GM23338 (cell line): ENCODE measurements around the gene MYH7. TPM values are rescaled to one million over a fixed set of nuclear protein-coding genes. Genes with fewer than 3 reads are reported as not detected.

Source experiments
- ATAC-seq: fragments of 200-7000 bp; cut with Tn5 transposase; 3 replicates; pipeline ENCODE4 v1.9.1; 2020
- DNase-seq: peaks from one replicate; pipeline ENCODE4 v3.0.0-alpha.2; 2015; ENCODE audit warnings: low spot score
- H2AFZ ChIP-seq: fragments of 200-600 bp; sonication (generic); 2 replicates; pipeline ENCODE4 v1.8.0; 2016; ENCODE audit warnings: antibody characterized with exemption, mild to moderate bottlenecking, moderate library complexity
- H3F3A ChIP-seq: fragments of 200-600 bp; sonication (generic); replicated peaks from 2 replicates; pipeline ENCODE4 v1.8.0; 2017; ENCODE audit warnings: antibody characterized with exemption, mixed run types, low read depth
- H3K27ac ChIP-seq: fragments of 200-600 bp; sonication (generic); 2 replicates; pipeline ENCODE4 v1.6.1; 2016; ENCODE audit warnings: low read depth
- H3K27me3 ChIP-seq: fragments of 200-600 bp; sonication (generic); 2 replicates; pipeline ENCODE4 v1.8.0; 2016; ENCODE audit warnings: mild to moderate bottlenecking, mixed run types, moderate library complexity; ENCODE audit not compliant: insufficient read depth
- H3K36me3 ChIP-seq: fragments of 200-600 bp; sonication (generic); 2 replicates; pipeline ENCODE4 v1.8.0; 2016; ENCODE audit warnings: mild to moderate bottlenecking; ENCODE audit not compliant: insufficient read depth
- H3K4me1 ChIP-seq: fragments of 200-600 bp; sonication (generic); 2 replicates; pipeline ENCODE4 v1.8.0; 2016; ENCODE audit warnings: mild to moderate bottlenecking, moderate library complexity; ENCODE audit not compliant: insufficient read depth
- H3K4me2 ChIP-seq: fragments of 200-600 bp; sonication (generic); 2 replicates; pipeline ENCODE4 v1.7.1; 2017; ENCODE audit warnings: mixed run types
- H3K4me3 ChIP-seq: fragments of 200-600 bp; sonication (generic); 2 replicates; pipeline ENCODE4 v1.6.1; 2016; ENCODE audit warnings: mixed run types
- H3K79me2 ChIP-seq: fragments of 200-600 bp; sonication (generic); replicated peaks from 2 replicates; pipeline ENCODE4 v1.8.0; 2017; ENCODE audit warnings: mild to moderate bottlenecking; ENCODE audit not compliant: insufficient read depth
- H3K9me2 ChIP-seq: fragments of 200-600 bp; sonication (generic); 2 replicates; pipeline ENCODE4 v1.8.0; 2017; ENCODE audit not compliant: insufficient read depth
- H4K20me1 ChIP-seq: fragments of 200-600 bp; sonication (generic); replicated peaks from 2 replicates; pipeline ENCODE4 v1.8.0; 2017; ENCODE audit warnings: mild to moderate bottlenecking; ENCODE audit not compliant: insufficient read depth
- H3K27ac Mint-ChIP-seq: 2 replicates; pipeline ENCODE4 v1.8.0; 2020; ENCODE audit warnings: inconsistent platforms, mild to moderate bottlenecking, moderate library complexity, mixed read lengths
- H3K27me3 Mint-ChIP-seq: 3 replicates; pipeline ENCODE4 v1.8.0; 2022; ENCODE audit warnings: low read depth, mild to moderate bottlenecking, moderate library complexity, mixed read lengths, inconsistent platforms; ENCODE audit not compliant: insufficient read depth, poor library complexity
- H3K36me3 Mint-ChIP-seq: 3 replicates; pipeline ENCODE4 v1.8.0; 2021; ENCODE audit warnings: low read depth, mild to moderate bottlenecking, inconsistent platforms, moderate library complexity, mixed read lengths
- H3K4me1 Mint-ChIP-seq: 3 replicates; pipeline ENCODE4 v1.8.0; 2020; ENCODE audit warnings: mild to moderate bottlenecking, inconsistent platforms, mixed read lengths
- H3K4me3 Mint-ChIP-seq: 3 replicates; pipeline ENCODE4 v1.8.0; 2021; ENCODE audit warnings: moderate library complexity, mild to moderate bottlenecking, inconsistent platforms, mixed read lengths
- H3K9me3 Mint-ChIP-seq: 3 replicates; pipeline ENCODE4 v1.8.0; 2020; ENCODE audit warnings: moderate library complexity, mild to moderate bottlenecking, inconsistent platforms, mixed read lengths
- CREB1 ChIP-seq: fragments of 250-450 bp; sonication (Bioruptor Pico); IDR thresholded peaks from 2 replicates; pipeline ENCODE4 v1.5.0; 2020; ENCODE audit warnings: low read depth, mild to moderate bottlenecking, moderate library complexity
- EZH2 ChIP-seq: fragments of 200-600 bp; sonication (generic); IDR thresholded peaks from one replicate; pipeline ENCODE4 v1.8.0; 2017; ENCODE audit warnings: antibody characterized with exemption, mild to moderate bottlenecking, low read depth; ENCODE audit not compliant: unreplicated experiment
- EZH2phosphoT487 ChIP-seq: fragments of 200-600 bp; sonication (generic); IDR thresholded peaks from one replicate; pipeline ENCODE4 v1.8.1; 2018; ENCODE audit warnings: antibody characterized with exemption; ENCODE audit not compliant: unreplicated experiment
- JUNB ChIP-seq: IDR thresholded peaks from one replicate; pipeline ENCODE4 v1.6.1; 2016; ENCODE audit warnings: antibody characterized with exemption; ENCODE audit not compliant: unreplicated experiment
- POLR2AphosphoS5 ChIP-seq: IDR thresholded peaks from 2 replicates; pipeline ENCODE4 v1.6.1; 2016; ENCODE audit warnings: antibody characterized with exemption, low read depth
- STAT1 ChIP-seq: IDR thresholded peaks from one replicate; pipeline ENCODE4 v1.6.1; 2016; ENCODE audit warnings: antibody characterized with exemption; ENCODE audit not compliant: unreplicated experiment
- ZNF114 ChIP-seq: fragments of 250-450 bp; sonication (Bioruptor Pico); IDR thresholded peaks from 2 replicates; pipeline ENCODE4 v1.5.0; 2020; ENCODE audit warnings: mild to moderate bottlenecking, moderate library complexity
- ZNF331 ChIP-seq: fragments of 250-450 bp; sonication (Bioruptor Pico); IDR thresholded peaks from 2 replicates; pipeline ENCODE4 v1.5.0; 2020; ENCODE audit warnings: low read depth, mild to moderate bottlenecking, moderate library complexity
- polyA plus RNA-seq: library from polyadenylated mRNA; unstranded; fragments of >200 nt; fragmentation: Nextera tagmentation; extraction: Ambion mirVana; gene quantifications from 2 replicates; pipeline ENCODE4 v1.2.1, GENCODE V29; 2016
- total RNA-seq: library from RNA; depleted of rRNA; stranded (reverse); fragments of >200 nt; shearing (Covaris generic); gene quantifications from 2 replicates; pipeline ENCODE4 v1.2.3, GENCODE V29; 2014
- TF ChIP-seq, protein P1 (sequence below): IDR thresholded peaks from one replicate; pipeline ENCODE4 v1.6.1; 2018; ENCODE audit warnings: antibody characterized with exemption; ENCODE audit not compliant: unreplicated experiment
- TF ChIP-seq, protein P2 (sequence below): IDR thresholded peaks from 2 replicates; pipeline ENCODE4 v1.6.1; 2016; ENCODE audit warnings: antibody characterized with exemption
- TF ChIP-seq, protein P3 (sequence below), 2 experiments: fragments of 200-600 bp in 1 of 2; sonication (generic) in 1 of 2; conservative IDR thresholded peaks; 2 replicates each; pipeline versions ENCODE4 v1.5.1 to v1.6.1; 2016 to 2017; ENCODE audit warnings: antibody characterized with exemption in 2 of 2, low read depth in 2 of 2, mild to moderate bottlenecking in 2 of 2, moderate library complexity in 1 of 2

Gene MYH7
- total and polyA plus RNA-seq, 2 experiments from 2014 or later = not detected

DNA sequence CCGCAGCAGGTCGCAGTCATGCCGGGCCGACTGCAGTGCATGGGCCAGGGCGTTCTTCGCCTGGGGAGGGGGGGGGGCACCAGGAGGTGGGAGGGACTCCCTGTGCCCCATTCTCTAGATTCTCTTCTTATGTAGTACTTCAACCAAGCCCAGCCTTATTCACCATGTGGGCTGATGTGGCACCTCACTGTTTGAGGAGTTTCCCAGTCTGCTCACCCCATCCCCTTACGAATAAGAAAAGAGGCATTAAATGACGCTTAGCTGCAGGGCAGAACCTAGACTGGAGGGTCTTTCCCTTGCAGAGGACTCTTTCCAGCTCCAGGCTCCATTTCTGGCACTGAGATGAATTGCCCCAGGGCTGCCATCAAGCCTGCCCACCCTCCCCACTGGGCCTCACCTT is 46.5 kb downstream of the MYH7 start (continued):
- TF ChIP-seq, protein P1, sequence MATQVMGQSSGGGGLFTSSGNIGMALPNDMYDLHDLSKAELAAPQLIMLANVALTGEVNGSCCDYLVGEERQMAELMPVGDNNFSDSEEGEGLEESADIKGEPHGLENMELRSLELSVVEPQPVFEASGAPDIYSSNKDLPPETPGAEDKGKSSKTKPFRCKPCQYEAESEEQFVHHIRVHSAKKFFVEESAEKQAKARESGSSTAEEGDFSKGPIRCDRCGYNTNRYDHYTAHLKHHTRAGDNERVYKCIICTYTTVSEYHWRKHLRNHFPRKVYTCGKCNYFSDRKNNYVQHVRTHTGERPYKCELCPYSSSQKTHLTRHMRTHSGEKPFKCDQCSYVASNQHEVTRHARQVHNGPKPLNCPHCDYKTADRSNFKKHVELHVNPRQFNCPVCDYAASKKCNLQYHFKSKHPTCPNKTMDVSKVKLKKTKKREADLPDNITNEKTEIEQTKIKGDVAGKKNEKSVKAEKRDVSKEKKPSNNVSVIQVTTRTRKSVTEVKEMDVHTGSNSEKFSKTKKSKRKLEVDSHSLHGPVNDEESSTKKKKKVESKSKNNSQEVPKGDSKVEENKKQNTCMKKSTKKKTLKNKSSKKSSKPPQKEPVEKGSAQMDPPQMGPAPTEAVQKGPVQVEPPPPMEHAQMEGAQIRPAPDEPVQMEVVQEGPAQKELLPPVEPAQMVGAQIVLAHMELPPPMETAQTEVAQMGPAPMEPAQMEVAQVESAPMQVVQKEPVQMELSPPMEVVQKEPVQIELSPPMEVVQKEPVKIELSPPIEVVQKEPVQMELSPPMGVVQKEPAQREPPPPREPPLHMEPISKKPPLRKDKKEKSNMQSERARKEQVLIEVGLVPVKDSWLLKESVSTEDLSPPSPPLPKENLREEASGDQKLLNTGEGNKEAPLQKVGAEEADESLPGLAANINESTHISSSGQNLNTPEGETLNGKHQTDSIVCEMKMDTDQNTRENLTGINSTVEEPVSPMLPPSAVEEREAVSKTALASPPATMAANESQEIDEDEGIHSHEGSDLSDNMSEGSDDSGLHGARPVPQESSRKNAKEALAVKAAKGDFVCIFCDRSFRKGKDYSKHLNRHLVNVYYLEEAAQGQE = no peak
- TF ChIP-seq ZNF114 = no peak
- no peak for TF ChIP-seq EZH2phosphoT487
- TF ChIP-seq POLR2AphosphoS5 = no peak
- TF ChIP-seq ZNF331 (CRISPR knock-in tag) = no peak

DNA sequence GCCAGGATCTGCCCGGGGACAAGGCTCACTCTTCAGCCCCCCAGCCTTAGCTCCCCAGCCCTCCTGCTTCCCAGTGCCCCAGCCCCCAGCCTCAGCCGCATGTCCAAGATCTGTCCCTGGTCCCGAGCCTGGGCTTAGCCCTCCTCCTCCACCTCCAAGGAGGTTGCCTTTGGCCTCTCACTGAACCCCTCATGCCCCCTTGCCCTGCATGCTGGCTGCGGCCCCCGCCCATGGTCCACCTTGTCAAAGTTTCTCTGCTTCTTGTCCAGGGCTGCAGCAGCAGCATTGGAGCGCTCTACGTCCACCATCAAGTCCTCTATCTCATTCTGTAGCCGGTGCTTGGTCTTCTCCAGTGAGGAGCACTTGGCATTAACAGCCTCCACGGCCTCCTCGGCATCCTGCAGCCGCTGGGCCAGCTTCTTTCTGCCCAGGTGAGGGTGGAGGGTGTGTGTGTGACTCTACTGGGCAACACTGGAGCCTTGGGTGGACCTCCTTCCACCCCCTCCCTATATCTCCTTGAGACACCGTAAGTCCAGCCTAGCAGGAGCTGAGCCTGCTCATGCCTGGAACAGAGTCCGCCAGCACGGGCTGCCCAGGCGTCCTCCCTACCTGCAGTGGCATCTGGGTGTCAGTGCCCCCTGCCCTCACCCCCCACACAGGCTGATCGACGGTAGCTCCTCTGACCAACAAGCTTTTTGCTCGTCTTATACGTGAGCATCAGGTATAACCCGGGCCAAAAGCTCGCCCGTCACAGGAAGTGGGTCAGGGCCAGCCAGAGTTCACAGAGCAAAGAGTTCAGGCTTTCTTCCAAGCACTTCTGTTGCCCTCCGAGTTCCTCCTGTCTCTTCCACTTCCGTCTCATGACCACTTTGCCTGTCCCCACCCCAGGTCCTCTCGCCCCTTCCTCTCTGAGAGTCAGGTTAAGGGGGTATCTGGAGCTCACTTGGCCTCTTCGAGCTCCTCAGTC is 47.3 kb downstream of the MYH7 start:
- Histone ChIP-seq H4K20me1 (no peaks in the 10 kb centered on the region), H3F3A (no peaks in the 10 kb centered on the region), H3K4me2 (no peak overlapping the region), H3K36me3 (no peaks in the 10 kb centered on the region), H3K4me1 (peaks cover 6% of the 10 kb centered on the region; the same call in 1 of the 2 replicates), H3K27me3 (no peaks in the 10 kb centered on the region), H3K9me2 (peaks cover 10% of the 10 kb centered on the region; the same call in 1 of the 2 replicates), H3K4me3 (no peak overlapping the region), H3K27ac (no peak overlapping the region), H3K79me2 (no peaks in the 10 kb centered on the region), H2AFZ (0 out of 2 replicates have a peak overlapping the region, but pooled peaks have one; percentile 76)
- Mint-ChIP-seq H3K27ac (no peak overlapping the region), H3K36me3 (no peaks in the 10 kb centered on the region; the same call in 2 of the 3 replicates), H3K9me3 (no peaks in the 10 kb centered on the region; the same call in 1 of the 3 replicates), H3K4me3 (no peak overlapping the region), H3K4me1 (peaks cover 16% of the 10 kb centered on the region), H3K27me3 (peaks cover 9% of the 10 kb centered on the region)
- DNase-seq = no peak
- no peak for ATAC-seq
- TF ChIP-seq EZH2phosphoT487 = no peak

DNA sequence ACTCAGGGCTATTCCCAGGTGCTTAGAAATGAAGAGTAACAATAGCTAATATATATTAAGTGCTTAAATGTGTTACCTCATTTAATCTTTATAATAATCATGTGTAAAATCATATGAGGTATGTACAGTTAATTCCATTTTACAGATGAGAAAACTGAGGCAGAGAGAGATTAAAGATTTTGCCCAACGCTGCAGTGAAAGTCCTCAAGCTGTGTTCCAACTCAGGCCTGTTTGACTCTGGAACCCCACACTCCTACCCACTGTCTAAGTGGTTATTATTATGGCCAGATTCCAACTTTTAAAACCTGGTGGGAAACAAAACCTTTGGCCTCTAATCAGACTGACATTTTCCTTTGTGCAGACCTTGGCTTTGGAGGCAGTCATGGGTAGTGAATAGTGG is 48.5 kb downstream of the MYH7 start:
- no peaks in the 10 kb centered on the region; the same call in 1 of the 3 replicates for H3K9me3 Mint-ChIP-seq
- peaks cover 10% of the 10 kb centered on the region for H3K4me1 Mint-ChIP-seq
- no peaks in the 10 kb centered on the region for H3F3A ChIP-seq
- H3K4me2 ChIP-seq = no peak overlapping the region
- H3K4me3 Mint-ChIP-seq = no peak overlapping the region
- H3K27ac Mint-ChIP-seq = no peak overlapping the region
- no peak overlapping the region for H3K4me3 ChIP-seq
- H3K27me3 Mint-ChIP-seq = peaks cover 10% of the 10 kb centered on the region
- no peaks in the 10 kb centered on the region for H3K79me2 ChIP-seq
- H3K27me3 ChIP-seq = no peaks in the 10 kb centered on the region
- ATAC-seq (no peak), DNase-seq (no peak)
- no peaks in the 10 kb centered on the region for H4K20me1 ChIP-seq
- H3K4me1 ChIP-seq = no peaks in the 10 kb centered on the region; the same call in 1 of the 2 replicates
- H2AFZ ChIP-seq = no peak overlapping the region
- H3K9me2 ChIP-seq = peaks cover 9% of the 10 kb centered on the region; the same call in 1 of the 2 replicates
- H3K27ac ChIP-seq = no peak overlapping the region
- H3K36me3 Mint-ChIP-seq = no peaks in the 10 kb centered on the region; the same call in 2 of the 3 replicates
- no peaks in the 10 kb centered on the region for H3K36me3 ChIP-seq
- no peak for TF ChIP-seq STAT1
- no peak for TF ChIP-seq EZH2
- no peak for TF ChIP-seq ZNF114
- TF ChIP-seq, protein P2, sequence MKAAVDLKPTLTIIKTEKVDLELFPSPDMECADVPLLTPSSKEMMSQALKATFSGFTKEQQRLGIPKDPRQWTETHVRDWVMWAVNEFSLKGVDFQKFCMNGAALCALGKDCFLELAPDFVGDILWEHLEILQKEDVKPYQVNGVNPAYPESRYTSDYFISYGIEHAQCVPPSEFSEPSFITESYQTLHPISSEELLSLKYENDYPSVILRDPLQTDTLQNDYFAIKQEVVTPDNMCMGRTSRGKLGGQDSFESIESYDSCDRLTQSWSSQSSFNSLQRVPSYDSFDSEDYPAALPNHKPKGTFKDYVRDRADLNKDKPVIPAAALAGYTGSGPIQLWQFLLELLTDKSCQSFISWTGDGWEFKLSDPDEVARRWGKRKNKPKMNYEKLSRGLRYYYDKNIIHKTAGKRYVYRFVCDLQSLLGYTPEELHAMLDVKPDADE = no peak
- no peak for TF ChIP-seq EZH2phosphoT487
- TF ChIP-seq, protein P3, sequence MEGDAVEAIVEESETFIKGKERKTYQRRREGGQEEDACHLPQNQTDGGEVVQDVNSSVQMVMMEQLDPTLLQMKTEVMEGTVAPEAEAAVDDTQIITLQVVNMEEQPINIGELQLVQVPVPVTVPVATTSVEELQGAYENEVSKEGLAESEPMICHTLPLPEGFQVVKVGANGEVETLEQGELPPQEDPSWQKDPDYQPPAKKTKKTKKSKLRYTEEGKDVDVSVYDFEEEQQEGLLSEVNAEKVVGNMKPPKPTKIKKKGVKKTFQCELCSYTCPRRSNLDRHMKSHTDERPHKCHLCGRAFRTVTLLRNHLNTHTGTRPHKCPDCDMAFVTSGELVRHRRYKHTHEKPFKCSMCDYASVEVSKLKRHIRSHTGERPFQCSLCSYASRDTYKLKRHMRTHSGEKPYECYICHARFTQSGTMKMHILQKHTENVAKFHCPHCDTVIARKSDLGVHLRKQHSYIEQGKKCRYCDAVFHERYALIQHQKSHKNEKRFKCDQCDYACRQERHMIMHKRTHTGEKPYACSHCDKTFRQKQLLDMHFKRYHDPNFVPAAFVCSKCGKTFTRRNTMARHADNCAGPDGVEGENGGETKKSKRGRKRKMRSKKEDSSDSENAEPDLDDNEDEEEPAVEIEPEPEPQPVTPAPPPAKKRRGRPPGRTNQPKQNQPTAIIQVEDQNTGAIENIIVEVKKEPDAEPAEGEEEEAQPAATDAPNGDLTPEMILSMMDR (conservative IDR thresholded peaks at IDR 0.05; ENCODE audit: low read depth in 2 of 2) = no peak
- TF ChIP-seq JUNB = no peak
- TF ChIP-seq POLR2AphosphoS5 = no peak
- no peak for TF ChIP-seq ZNF331 (CRISPR knock-in tag)
- TF ChIP-seq CREB1 = no peak
